Measurements from ENCODE around the gene STK24. TPM values are rescaled to one million over a fixed set of nuclear protein-coding genes. Genes with fewer than 3 reads are reported as not detected.

The STK24 gene
- polyA plus RNA-seq, 1 of the 3 experiments (the other 2 are of a cell fraction), result 30.5 TPM

DNA sequence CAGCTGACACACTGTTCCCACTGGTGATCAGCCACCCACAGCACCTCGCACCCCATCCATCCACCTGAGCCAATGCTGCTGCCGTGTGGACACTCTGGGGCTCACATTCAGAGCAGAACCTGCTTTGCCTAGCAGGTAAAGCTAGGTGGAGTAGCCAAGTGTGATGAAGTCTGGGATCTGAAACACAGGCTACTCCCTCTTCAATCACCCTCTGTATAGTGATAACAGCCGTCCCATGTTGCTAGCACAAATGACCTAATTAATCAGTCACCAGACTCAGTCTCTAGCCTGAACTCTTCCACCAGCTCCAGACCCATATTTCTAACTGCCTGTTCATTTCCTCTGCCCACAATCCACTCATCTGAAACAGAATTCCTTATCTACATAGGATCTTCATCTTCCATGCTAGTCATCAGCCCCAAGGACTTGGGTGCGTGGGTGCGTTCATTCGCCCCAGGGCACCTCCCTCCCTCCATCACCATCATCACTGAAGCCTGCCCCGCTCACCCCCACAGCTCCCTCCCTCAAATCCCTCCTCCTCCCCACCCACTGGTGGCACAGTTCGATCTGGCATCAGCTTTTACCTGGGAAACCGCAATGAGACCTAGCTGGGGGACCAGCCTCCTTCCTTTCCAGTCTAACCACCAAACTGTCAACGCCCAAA lies 19.8 kb downstream of the STK24 start:
- H3K9ac ChIP-seq, result no peak overlapping the region
- H3K9me2 ChIP-seq, result no peaks in the 10 kb centered on the region
- ChIA-PET POLR2A (no interaction called here), CTCF (interaction anchor here (0.8 to 1.5 kb wide), 6 partner anchors 9 to 116 kb away, joined by 3 to 6 read pairs (median 4); no protein-coding TSS in a partner anchor)
- H3K4me2 ChIP-seq, result 0 out of 2 replicates have a peak overlapping the region, but pooled peaks have one; percentile 41
- H3K27ac ChIP-seq (ENCODE audit: low read depth in 2 of 2, low read length in 1 of 2), result peak overlapping the region; percentile 6 to 47; a peak in 3 of 4 replicates
- peaks cover 100% of the 10 kb centered on the region for H3K79me2 ChIP-seq (ENCODE audit: insufficient read depth)
- H2AFZ ChIP-seq (ENCODE audit: low read depth), result no peak overlapping the region
- H3F3A ChIP-seq (replicated peaks; ENCODE audit: insufficient read depth), result peaks cover 9% of the 10 kb centered on the region
- no peaks in the 10 kb centered on the region for H3K9me3 ChIP-seq
- no peaks in the 10 kb centered on the region for H3K36me3 ChIP-seq (replicated peaks in 1 of 2; ENCODE audit: control insufficient read depth in 1 of 2, insufficient read depth in 2 of 2, low read length in 1 of 2)
- H3K27me3 ChIP-seq (ENCODE audit: insufficient read depth), result no peaks in the 10 kb centered on the region
- H4K20me1 ChIP-seq (ENCODE audit: insufficient read depth), result peaks cover 86% of the 10 kb centered on the region
- 65% methylated on average over 10 of the region's 10 CpGs for WGBS (ENCODE audit: low lambda C conversion rate)
- DNase-seq, result peak; percentile 52
- H3K4me1 ChIP-seq (ENCODE audit: control insufficient read depth in 1 of 2, insufficient read depth in 2 of 2, low read depth in 1 of 2, low read length in 1 of 2), result peaks cover 18 to 20% of the 10 kb centered on the region in 2 experiments; a peak in 2 of 4 replicates
- TF ChIP-seq GATA2 (CRISPR knock-in tag; IDR thresholded peaks at IDR 0.05) (peak; percentile 35), RAD21 (IDR thresholded peaks at IDR 0.05; ENCODE audit: low read length) (peak; percentile 39; the same call in 1 of the 2 replicates), JUND (IDR thresholded peaks at IDR 0.05) (no peak)
- no peak overlapping the region for H3K4me3 ChIP-seq (ENCODE audit: low read depth in 2 of 2, low read length in 1 of 2)

DNA sequence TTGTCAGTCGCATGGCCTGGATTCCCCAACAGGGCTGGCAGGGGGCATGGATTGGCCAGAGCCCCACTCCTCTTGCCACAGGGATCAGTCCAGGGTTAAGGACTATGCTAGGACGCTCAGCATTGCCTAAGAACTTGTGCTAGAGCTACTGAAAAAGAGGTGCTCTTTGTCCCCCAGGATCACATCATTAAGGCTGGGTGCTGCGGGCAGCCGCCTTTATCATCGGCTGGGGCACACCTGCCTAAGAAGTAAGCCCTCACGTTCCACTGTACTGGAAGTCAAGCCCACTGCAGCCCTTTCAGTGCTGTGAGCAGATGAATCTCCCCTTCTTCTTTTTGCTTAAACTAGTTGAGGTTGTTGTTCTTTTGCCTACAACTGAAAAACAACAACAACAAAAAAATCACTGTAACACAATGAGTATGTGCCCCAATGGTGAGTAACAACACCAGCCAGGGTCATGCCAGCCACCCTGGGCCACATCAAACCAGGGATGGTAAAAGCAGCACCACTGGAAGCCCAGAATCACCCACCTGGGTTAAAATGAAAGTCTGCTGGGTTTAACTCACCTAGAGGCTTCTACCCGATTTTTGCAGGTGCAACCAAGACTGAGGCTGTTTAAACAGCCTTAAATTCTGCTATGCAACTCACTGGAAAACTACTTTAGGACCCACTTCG lies 20.6 kb downstream of the STK24 start:
- H2AFZ ChIP-seq (ENCODE audit: low read depth), result no peak overlapping the region
- no peak overlapping the region for H3K9ac ChIP-seq
- TF ChIP-seq FOXM1 (IDR thresholded peaks at IDR 0.05; ENCODE audit: low read depth), result no peak
- TF ChIP-seq, protein P1, sequence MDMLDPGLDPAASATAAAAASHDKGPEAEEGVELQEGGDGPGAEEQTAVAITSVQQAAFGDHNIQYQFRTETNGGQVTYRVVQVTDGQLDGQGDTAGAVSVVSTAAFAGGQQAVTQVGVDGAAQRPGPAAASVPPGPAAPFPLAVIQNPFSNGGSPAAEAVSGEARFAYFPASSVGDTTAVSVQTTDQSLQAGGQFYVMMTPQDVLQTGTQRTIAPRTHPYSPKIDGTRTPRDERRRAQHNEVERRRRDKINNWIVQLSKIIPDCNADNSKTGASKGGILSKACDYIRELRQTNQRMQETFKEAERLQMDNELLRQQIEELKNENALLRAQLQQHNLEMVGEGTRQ (IDR thresholded peaks at IDR 0.05; ENCODE audit: borderline replicate concordance, low read depth, low read length), result no peak
- TF ChIP-seq POLR2AphosphoS5 (IDR thresholded peaks at IDR 0.05; ENCODE audit: low read depth, low read length), result no peak
- TF ChIP-seq, protein P2, sequence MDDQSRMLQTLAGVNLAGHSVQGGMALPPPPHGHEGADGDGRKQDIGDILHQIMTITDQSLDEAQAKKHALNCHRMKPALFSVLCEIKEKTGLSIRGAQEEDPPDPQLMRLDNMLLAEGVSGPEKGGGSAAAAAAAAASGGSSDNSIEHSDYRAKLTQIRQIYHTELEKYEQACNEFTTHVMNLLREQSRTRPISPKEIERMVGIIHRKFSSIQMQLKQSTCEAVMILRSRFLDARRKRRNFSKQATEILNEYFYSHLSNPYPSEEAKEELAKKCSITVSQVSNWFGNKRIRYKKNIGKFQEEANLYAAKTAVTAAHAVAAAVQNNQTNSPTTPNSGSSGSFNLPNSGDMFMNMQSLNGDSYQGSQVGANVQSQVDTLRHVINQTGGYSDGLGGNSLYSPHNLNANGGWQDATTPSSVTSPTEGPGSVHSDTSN (IDR thresholded peaks at IDR 0.05), result no peak
- TF ChIP-seq IRF3 (IDR thresholded peaks at IDR 0.05; ENCODE audit: low read depth, low read length), result no peak
- no peak for TF ChIP-seq NFIC (IDR thresholded peaks at IDR 0.05; ENCODE audit: borderline replicate concordance)
- TF ChIP-seq, protein P3, sequence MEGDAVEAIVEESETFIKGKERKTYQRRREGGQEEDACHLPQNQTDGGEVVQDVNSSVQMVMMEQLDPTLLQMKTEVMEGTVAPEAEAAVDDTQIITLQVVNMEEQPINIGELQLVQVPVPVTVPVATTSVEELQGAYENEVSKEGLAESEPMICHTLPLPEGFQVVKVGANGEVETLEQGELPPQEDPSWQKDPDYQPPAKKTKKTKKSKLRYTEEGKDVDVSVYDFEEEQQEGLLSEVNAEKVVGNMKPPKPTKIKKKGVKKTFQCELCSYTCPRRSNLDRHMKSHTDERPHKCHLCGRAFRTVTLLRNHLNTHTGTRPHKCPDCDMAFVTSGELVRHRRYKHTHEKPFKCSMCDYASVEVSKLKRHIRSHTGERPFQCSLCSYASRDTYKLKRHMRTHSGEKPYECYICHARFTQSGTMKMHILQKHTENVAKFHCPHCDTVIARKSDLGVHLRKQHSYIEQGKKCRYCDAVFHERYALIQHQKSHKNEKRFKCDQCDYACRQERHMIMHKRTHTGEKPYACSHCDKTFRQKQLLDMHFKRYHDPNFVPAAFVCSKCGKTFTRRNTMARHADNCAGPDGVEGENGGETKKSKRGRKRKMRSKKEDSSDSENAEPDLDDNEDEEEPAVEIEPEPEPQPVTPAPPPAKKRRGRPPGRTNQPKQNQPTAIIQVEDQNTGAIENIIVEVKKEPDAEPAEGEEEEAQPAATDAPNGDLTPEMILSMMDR (IDR thresholded peaks at IDR 0.05), result no peak
- TF ChIP-seq TEAD4 (IDR thresholded peaks at IDR 0.05; ENCODE audit: borderline replicate concordance, insufficient read depth), result no peak
- TF ChIP-seq, protein P4, sequence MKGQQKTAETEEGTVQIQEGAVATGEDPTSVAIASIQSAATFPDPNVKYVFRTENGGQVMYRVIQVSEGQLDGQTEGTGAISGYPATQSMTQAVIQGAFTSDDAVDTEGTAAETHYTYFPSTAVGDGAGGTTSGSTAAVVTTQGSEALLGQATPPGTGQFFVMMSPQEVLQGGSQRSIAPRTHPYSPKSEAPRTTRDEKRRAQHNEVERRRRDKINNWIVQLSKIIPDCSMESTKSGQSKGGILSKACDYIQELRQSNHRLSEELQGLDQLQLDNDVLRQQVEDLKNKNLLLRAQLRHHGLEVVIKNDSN (IDR thresholded peaks at IDR 0.05; ENCODE audit: borderline replicate concordance, low read depth), result no peak
- no peak for TF ChIP-seq GABPA (IDR thresholded peaks at IDR 0.05; ENCODE audit: low read depth)
- TF ChIP-seq RXRA (IDR thresholded peaks at IDR 0.05; ENCODE audit: borderline replicate concordance, low read depth), result no peak
- TF ChIP-seq JUND (IDR thresholded peaks at IDR 0.05), result no peak
- no peak for TF ChIP-seq MEF2A (IDR thresholded peaks at IDR 0.05; ENCODE audit: borderline replicate concordance, low read depth)
- TF ChIP-seq EZH2phosphoT487 (IDR thresholded peaks at IDR 0.05; ENCODE audit: borderline replicate concordance, low read depth), result no peak
- no peak for TF ChIP-seq NRF1 (IDR thresholded peaks at IDR 0.05; ENCODE audit: low read depth, low read length)
- no peak for TF ChIP-seq EP300 (IDR thresholded peaks at IDR 0.05; ENCODE audit: borderline replicate concordance in 1 of 2, low read depth in 1 of 2, low read length in 1 of 2)
- H3F3A ChIP-seq (replicated peaks; ENCODE audit: insufficient read depth), result peaks cover 9% of the 10 kb centered on the region
- H3K9me2 ChIP-seq, result no peaks in the 10 kb centered on the region
- H4K20me1 ChIP-seq (ENCODE audit: insufficient read depth), result peaks cover 84% of the 10 kb centered on the region
- WGBS (ENCODE audit: low lambda C conversion rate), result 87% methylated on average over 8 of the region's 8 CpGs
- H3K27ac ChIP-seq (ENCODE audit: low read depth in 2 of 2, low read length in 1 of 2), result no peak overlapping the region
- peaks cover 18 to 20% of the 10 kb centered on the region in 2 experiments; a peak in 2 of 4 replicates for H3K4me1 ChIP-seq (ENCODE audit: control insufficient read depth in 1 of 2, insufficient read depth in 2 of 2, low read depth in 1 of 2, low read length in 1 of 2)
- POLR2A ChIA-PET, result no interaction called here
- H3K36me3 ChIP-seq (replicated peaks in 1 of 2; ENCODE audit: control insufficient read depth in 1 of 2, insufficient read depth in 2 of 2, low read length in 1 of 2), result no peaks in the 10 kb centered on the region
- H3K4me2 ChIP-seq, result 0 out of 2 replicates have a peak overlapping the region, but pooled peaks have one; percentile 20
- CTCF ChIA-PET, result interaction anchor here (0.8 to 1.5 kb wide), 3 partner anchors 8 to 97 kb away, joined by 3 to 6 read pairs (median 4); no protein-coding TSS in a partner anchor
- peaks cover 100% of the 10 kb centered on the region for H3K79me2 ChIP-seq (ENCODE audit: insufficient read depth)
- no peaks in the 10 kb centered on the region for H3K9me3 ChIP-seq
- H3K27me3 ChIP-seq (ENCODE audit: insufficient read depth), result no peaks in the 10 kb centered on the region
- no peak for DNase-seq
- H3K4me3 ChIP-seq (ENCODE audit: low read depth in 2 of 2, low read length in 1 of 2), result no peak overlapping the region
